ENCODE measurements around the gene PDXK.

Gene PDXK

DNA sequence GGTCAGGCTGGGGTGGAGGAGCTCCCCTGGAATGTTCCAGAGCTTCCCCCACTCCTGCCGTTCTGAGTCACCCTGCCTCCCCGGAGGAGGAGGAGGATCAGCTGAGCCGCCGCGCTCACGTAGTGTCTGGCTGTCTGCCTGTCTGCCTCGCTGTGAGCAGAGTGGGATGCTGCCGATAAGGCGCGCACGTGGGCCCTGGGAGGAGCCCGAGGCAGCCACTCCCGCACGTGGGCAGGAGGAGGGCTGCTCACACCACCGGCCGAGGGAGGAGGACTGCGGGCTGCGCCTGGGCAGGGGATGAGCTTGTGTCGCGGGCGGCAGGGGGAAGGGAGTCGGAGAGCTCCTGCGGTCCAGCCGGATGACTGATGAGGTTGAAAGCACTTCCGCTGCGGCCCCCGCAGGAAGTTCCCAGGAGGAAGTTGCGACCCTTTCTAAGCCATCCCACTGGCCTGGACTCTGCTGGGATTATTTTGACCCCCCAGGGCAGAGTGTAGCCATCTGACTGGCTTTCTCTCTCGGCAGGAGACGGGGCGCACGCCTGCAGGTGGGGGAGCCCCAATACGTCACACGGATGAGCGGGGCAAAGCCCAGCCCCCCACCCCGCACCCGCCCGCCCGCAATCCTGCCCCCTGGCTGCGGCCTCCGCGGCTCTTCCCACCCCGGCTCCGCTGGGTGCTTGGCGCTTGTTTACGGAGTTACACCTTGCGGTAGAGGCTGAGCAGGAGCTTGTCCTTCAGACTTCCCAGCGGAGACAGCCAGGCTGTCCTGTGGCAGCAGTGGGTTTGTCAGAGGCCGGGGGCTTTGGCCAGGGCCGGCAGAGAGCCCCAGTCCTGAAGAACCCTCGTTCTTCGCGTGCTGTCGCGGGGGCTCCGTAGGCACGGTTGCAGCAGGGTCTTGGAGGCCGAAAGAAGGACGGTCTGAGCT, 9.8 kb downstream of the PDXK start:
- DNase-seq (ENCODE audit: low spot score), result peak; percentile 91
- TF ChIP-seq, protein P1, sequence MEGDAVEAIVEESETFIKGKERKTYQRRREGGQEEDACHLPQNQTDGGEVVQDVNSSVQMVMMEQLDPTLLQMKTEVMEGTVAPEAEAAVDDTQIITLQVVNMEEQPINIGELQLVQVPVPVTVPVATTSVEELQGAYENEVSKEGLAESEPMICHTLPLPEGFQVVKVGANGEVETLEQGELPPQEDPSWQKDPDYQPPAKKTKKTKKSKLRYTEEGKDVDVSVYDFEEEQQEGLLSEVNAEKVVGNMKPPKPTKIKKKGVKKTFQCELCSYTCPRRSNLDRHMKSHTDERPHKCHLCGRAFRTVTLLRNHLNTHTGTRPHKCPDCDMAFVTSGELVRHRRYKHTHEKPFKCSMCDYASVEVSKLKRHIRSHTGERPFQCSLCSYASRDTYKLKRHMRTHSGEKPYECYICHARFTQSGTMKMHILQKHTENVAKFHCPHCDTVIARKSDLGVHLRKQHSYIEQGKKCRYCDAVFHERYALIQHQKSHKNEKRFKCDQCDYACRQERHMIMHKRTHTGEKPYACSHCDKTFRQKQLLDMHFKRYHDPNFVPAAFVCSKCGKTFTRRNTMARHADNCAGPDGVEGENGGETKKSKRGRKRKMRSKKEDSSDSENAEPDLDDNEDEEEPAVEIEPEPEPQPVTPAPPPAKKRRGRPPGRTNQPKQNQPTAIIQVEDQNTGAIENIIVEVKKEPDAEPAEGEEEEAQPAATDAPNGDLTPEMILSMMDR (IDR thresholded peaks at IDR 0.05; ENCODE audit: extremely low read depth, missing control alignments), result no peak

DNA sequence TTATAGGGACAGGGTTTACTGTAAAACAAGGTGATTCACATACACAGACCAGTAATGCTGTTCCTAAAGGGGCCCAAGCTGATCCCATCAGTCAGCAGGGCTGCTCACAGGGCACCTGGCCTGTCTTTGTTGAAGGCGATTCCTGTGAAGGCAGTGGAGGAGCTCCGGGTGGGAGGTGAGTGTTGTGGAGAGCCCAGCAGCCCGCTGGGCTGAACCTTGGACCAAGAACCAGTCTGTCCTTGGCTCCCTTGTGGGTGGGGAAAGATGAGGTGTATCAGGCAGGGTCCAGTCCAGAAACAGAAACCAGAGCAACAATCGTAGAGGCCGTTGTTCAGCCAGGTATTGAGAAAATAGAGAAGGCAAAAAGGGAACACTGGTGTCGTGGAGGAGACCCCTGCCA, 12.5 kb downstream of the PDXK start:
- TF ChIP-seq, protein P1 (IDR thresholded peaks at IDR 0.05; ENCODE audit: extremely low read depth, missing control alignments), result no peak
- no peak for DNase-seq (ENCODE audit: low spot score)

- DNase-seq (ENCODE audit: low spot score), result no peak
- TF ChIP-seq, protein P1 (IDR thresholded peaks at IDR 0.05; ENCODE audit: extremely low read depth, missing control alignments), result no peak
These were observed 13.2 kb downstream of the PDXK start for GRCh38 chr21:43731891-43732711.

DNA sequence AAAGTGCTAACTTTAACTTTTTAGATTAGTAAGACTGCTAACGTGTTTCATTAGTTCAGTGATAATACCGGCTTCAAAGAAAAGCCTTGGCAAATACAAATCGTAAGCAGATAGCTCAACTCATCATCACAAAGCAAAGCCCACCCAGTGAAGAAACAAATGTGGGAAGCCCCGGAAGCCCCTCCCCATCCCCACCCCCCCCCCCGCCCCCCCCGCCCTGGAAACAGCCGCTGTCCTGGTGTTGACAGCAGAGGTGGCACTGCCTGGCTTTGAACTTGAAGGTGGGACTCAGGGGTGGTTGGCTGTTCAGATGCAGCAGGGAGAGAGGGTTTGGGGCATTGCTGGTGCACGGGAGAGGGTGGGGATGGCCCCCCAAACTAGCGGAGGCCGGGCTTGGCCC, 14.1 kb downstream of the PDXK start:
- DNase-seq (ENCODE audit: low spot score), result no peak
- TF ChIP-seq, protein P1 (IDR thresholded peaks at IDR 0.05; ENCODE audit: extremely low read depth, missing control alignments), result no peak

DNA sequence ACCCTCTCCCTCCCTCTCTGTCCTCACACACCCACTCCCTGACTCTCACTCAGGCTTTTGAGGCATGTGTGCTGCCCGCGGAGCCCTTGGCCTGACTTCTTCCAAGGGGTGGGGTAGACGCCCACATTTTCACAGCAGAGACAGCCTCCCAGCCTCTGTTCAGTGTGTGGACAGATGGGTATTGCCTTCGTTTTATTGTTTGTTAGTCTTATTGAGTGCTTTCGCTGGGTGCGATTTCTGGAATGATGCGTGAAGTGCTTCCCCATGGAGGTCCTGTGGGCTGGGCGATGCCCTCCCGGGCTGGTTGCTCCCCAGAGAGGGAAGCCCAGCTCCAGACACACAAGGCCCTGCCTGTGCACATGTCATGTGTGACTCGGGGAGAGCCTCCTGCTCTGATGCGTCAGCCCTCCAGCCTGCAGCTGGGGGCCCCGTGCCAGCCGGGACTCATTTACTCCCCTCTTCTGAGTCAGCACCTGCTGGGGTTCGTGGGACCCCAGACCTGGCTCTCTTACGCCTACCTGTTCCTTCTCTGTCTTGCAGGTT, 14.7 kb downstream of the PDXK start:
- DNase-seq (ENCODE audit: low spot score), result no peak

GRCh38 chr21:43734131-43734927, 15.4 kb downstream of the PDXK start:
- TF ChIP-seq, protein P1 (IDR thresholded peaks at IDR 0.05; ENCODE audit: extremely low read depth, missing control alignments), result no peak
- DNase-seq (ENCODE audit: low spot score), result no peak

More for the DNA sequence above, 14.7 kb downstream of the PDXK start:
- TF ChIP-seq, protein P1 (IDR thresholded peaks at IDR 0.05; ENCODE audit: extremely low read depth, missing control alignments), result no peak
